HepG2 (cell line): ENCODE results near the gene DDX4.

Experiments used
- BRCA1 ChIP-seq: sonication (generic); formaldehyde crosslinking; IDR thresholded peaks from 2 replicates; pipeline ENCODE4 v1.4.0; 2020; ENCODE audit warnings: missing genetic modification reagents
- MTA3 ChIP-seq: sonication (generic); formaldehyde crosslinking; IDR thresholded peaks from 2 replicates; pipeline ENCODE4 v1.4.0; 2020; ENCODE audit warnings: missing genetic modification reagents
- NFIC ChIP-seq: IDR thresholded peaks from 2 replicates; pipeline ENCODE4 v1.6.1; 2012; ENCODE audit warnings: mild to moderate bottlenecking, low read length, inconsistent platforms
- POLR2AphosphoS2 ChIP-seq: IDR thresholded peaks from 2 replicates; pipeline ENCODE4 v1.6.1; 2011; ENCODE audit warnings: low read depth, low read length, improper control_type of control experiment
- TF ChIP-seq, protein P1 (sequence below): sonication (generic); formaldehyde crosslinking; IDR thresholded peaks from 2 replicates; pipeline ENCODE4 v1.5.0; 2020; ENCODE audit warnings: mild to moderate bottlenecking, missing genetic modification reagents, moderate library complexity

DNA sequence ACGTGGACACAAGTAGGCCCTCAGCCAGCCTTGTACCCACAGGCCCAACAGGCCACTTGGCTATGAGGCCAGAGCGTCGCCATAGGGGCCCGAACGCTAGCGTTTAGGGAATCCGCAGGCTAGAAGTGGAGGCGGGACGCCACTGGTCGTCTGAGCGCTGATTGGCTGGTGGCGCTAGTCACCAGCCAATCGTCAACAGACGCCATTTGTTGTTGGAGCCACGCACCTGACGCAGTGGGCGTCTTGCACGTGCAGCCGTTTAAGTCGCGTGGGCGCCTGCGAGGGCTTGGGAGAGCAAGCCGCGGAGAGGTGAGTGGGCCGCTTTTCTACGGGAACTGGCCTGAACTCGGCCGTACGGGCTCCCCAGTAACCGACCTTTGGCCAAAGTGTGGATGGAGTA is at the start of gene DDX4:
- no peak for TF ChIP-seq MTA3
- no peak for TF ChIP-seq POLR2AphosphoS2
- TF ChIP-seq, protein P1, sequence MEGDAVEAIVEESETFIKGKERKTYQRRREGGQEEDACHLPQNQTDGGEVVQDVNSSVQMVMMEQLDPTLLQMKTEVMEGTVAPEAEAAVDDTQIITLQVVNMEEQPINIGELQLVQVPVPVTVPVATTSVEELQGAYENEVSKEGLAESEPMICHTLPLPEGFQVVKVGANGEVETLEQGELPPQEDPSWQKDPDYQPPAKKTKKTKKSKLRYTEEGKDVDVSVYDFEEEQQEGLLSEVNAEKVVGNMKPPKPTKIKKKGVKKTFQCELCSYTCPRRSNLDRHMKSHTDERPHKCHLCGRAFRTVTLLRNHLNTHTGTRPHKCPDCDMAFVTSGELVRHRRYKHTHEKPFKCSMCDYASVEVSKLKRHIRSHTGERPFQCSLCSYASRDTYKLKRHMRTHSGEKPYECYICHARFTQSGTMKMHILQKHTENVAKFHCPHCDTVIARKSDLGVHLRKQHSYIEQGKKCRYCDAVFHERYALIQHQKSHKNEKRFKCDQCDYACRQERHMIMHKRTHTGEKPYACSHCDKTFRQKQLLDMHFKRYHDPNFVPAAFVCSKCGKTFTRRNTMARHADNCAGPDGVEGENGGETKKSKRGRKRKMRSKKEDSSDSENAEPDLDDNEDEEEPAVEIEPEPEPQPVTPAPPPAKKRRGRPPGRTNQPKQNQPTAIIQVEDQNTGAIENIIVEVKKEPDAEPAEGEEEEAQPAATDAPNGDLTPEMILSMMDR (CRISPR knock-in tag): no peak
- TF ChIP-seq BRCA1: no peak
- TF ChIP-seq NFIC: no peak
